Liver (tissue), 3 donors: Measurements from ENCODE around the gene SLC4A11.

Experiments used
- FOXA2 ChIP-seq: IDR thresholded peaks from 2 replicates; pipeline ENCODE4 v1.6.1; 2016; ENCODE audit warnings: antibody characterized with exemption
- GABPA ChIP-seq, 2 donors: IDR thresholded peaks in 1 of 2; conservative IDR thresholded peaks in 1 of 2; 2 replicates each; pipeline ENCODE4 v1.6.1; 2016; ENCODE audit warnings: antibody characterized with exemption in 2 of 2, mild to moderate bottlenecking in 1 of 2, moderate library complexity in 1 of 2
- RAD21 ChIP-seq, 2 donors: IDR thresholded peaks; 2 replicates each; pipeline ENCODE4 v1.6.1; 2016; ENCODE audit warnings: antibody characterized with exemption in 2 of 2, mild to moderate bottlenecking in 2 of 2
- RXRA ChIP-seq, 2 donors: IDR thresholded peaks; 2 replicates each; pipeline ENCODE4 v1.6.1; 2017 to 2018; ENCODE audit warnings: antibody characterized with exemption in 2 of 2, mild to moderate bottlenecking in 1 of 2
- SP1 ChIP-seq: IDR thresholded peaks from 2 replicates; pipeline ENCODE4 v1.6.1; 2018; ENCODE audit warnings: antibody characterized with exemption, mild to moderate bottlenecking
- TAF1 ChIP-seq: conservative IDR thresholded peaks from 2 replicates; pipeline ENCODE4 v1.6.1; 2016; ENCODE audit warnings: antibody characterized with exemption, mild to moderate bottlenecking
- YY1 ChIP-seq: IDR thresholded peaks from 2 replicates; pipeline ENCODE4 v1.6.1; 2016; ENCODE audit warnings: antibody characterized with exemption, mild to moderate bottlenecking
- TF ChIP-seq, protein P1 (sequence below): fragments of 150-350 bp; IDR thresholded peaks from 2 replicates; pipeline ENCODE4 v1.5.1; 2017; ENCODE audit warnings: improper control_type of control experiment, low read depth, low read length; ENCODE audit not compliant: missing input control
- TF ChIP-seq, protein P2 (sequence below): IDR thresholded peaks from 2 replicates; pipeline ENCODE4 v1.6.1; 2016; ENCODE audit warnings: antibody characterized with exemption
- TF ChIP-seq, protein P3 (sequence below): IDR thresholded peaks from 2 replicates; pipeline ENCODE4 v1.6.1; 2016; ENCODE audit warnings: antibody characterized with exemption
- donor health status: healthy.
- donor health status: healthy.

DNA sequence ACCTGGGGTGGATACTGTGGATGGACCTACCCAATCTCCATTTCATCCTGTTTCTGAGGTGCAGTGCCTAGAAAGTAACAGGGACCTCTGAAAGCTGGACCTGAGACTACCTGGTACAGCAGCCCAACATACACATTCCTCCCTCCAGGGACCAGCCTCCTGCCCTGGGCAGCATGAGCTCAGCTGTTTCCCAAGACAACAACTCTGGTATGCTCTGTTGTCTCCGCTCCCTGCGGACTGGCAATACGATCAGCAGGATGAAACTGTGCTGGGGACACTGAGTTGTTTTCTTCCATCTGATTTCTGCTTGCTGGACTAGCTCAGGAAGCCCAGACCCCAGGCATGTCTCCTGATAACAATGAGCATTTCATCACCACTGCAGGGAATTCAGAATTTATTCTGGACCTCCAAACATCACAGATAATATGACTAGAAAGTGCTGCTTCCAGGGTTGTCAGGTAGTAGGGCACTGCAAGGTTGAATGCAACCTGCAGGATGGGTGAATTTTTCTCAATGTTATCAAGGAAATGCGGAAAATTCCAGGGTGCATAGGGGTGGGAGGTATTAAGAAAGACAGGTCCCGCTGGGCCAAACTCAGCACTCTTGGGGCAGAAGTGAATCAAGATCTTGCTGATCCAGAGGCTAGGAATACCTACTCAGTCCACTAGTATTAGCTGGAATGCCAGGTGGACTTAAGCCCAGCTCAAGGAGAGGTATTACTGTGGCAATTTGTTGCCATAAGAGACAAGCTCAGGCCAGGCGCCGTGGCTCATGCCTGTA is 38.9 kb upstream of the SLC4A11 start:
- TF ChIP-seq, protein P1, sequence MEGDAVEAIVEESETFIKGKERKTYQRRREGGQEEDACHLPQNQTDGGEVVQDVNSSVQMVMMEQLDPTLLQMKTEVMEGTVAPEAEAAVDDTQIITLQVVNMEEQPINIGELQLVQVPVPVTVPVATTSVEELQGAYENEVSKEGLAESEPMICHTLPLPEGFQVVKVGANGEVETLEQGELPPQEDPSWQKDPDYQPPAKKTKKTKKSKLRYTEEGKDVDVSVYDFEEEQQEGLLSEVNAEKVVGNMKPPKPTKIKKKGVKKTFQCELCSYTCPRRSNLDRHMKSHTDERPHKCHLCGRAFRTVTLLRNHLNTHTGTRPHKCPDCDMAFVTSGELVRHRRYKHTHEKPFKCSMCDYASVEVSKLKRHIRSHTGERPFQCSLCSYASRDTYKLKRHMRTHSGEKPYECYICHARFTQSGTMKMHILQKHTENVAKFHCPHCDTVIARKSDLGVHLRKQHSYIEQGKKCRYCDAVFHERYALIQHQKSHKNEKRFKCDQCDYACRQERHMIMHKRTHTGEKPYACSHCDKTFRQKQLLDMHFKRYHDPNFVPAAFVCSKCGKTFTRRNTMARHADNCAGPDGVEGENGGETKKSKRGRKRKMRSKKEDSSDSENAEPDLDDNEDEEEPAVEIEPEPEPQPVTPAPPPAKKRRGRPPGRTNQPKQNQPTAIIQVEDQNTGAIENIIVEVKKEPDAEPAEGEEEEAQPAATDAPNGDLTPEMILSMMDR, result no peak
- TF ChIP-seq, protein P2, sequence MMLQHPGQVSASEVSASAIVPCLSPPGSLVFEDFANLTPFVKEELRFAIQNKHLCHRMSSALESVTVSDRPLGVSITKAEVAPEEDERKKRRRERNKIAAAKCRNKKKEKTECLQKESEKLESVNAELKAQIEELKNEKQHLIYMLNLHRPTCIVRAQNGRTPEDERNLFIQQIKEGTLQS, result no peak
- TF ChIP-seq GABPA (IDR thresholded peaks at IDR 0.05 in 1 of 2, conservative IDR thresholded peaks at IDR 0.05 in 1 of 2) (no peak), TAF1 (no peak), YY1 (no peak), RXRA (IDR thresholded peaks at IDR 0.05) (no peak), FOXA2 (no peak), RAD21 (IDR thresholded peaks at IDR 0.05) (no peak), SP1 (no peak)
- TF ChIP-seq, protein P3, sequence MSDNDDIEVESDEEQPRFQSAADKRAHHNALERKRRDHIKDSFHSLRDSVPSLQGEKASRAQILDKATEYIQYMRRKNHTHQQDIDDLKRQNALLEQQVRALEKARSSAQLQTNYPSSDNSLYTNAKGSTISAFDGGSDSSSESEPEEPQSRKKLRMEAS, result no peak
